ENCODE measurements around the gene CSNK1D. TPM values are rescaled to one million over a fixed set of nuclear protein-coding genes. Genes with fewer than 3 reads are reported as not detected.
A peak's percentile ranks its signal among the peaks of the same experiment; 100 is the strongest.

Gene CSNK1D
- polyA plus RNA-seq, 5 donors: 89.6 to 138 (median 108) TPM

DNA sequence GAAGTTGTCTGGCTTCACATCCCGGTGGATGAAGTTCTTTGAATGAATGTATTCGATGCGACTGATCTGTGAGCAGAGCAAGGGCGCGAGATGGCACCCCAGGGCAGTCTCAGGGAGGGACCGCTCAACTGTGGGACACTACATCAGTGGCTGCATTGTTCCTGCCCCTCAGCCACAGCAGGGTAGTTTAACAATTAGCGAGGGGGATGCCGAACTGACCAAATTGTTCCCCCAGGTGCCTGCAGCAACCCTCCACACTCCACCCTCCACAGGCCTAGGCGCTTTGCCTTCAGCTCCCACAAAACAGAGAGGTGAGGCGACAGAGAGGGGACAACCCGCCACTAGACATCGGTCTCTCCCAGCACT, 20.3 kb downstream of the CSNK1D start:
- DNase-seq: no peak

DNA sequence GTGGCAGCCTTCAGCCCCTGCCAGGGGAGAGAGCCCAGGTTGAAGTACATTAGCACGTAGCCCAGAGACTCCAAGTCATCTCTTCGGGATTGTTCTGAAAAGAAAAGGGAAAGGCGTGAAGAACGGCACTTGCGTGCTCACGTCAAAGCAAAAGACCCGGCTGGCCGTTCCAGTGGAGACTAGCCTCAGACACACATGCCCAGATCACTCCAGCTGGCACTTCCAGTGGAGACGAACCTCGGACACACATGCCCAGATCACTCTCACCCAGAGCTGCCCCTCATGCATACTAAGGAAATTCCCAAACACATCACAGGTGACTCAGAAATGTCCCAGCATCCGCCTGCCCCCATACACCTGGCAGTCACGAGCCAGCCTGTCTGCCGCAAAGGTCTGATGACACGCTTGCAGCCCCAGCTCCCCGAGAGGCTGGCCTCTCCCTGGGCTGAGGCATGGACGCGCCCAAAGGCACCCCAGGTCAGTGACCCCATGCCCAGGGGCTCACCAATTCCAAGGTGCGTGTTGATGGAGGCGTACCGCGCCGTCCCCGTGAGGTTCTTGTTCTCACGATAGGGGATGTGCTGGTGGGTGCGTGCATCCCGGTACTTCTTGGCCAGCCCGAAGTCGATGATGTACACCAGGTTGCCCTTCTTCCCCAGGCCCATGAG, 20.9 kb downstream of the CSNK1D start:
- no peak for DNase-seq

DNA sequence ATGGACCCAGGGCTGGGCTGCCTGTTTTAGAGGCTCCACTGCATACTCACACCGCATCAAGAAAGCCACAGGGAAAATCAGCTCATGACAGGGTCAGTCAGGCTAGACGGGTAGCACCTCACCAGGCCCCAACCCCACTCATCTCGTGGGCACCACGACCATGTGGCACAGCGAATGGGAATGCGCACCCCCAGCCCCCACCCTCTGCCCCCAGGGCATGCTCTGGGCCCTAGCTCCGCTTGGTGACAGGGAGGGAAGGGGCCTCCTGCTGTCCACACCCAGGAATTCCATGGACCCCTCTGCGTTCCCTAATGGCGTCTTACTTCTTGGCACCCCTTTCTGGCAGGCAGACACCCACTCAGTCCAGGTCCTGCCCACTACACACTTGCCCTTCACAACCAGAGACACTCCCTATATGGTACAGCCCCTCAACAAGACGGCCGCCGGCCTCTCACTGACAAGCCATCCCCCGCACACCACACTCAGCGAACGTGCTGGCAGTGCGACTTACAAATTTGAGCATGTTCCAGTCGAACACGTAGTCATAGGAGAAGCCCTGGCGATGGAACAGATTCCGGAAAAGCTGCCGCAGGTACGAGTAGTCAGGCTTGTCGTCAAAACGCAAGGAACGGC, 22.5 kb downstream of the CSNK1D start:
- DNase-seq: no peak

DNA sequence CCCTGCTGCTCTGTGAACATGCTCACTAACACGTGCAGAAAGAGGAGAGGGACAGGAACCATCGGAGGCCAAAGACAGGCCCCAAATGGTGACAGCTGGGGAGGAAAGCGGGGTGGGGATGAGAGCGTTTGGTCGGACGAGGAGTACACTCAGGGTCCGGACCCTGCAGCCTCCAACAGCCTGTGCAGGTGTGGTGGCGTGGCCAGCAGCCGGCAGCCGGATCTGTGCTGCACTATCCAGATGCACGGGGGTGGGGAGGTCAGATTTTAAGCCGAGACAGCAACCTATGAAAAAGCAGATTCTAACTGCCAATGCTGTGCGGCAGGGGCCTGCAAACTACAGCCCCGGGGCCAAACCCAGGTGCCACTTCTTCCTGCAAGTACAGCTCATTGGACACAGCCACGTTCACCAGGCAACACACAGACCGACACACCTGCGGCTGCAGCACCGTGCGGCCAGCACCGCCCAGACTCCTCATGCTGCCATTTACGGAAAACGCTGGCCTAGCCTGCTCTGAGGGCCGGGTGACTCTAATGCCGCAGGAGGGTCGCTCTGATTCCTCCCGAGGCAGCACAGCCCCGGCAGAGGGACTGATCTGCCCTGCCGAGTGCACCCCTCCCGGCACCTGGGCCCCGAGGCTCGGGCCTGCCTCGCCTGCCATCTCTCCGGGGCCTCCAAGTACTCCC, 23.5 kb downstream of the CSNK1D start:
- no peak for DNase-seq

DNA sequence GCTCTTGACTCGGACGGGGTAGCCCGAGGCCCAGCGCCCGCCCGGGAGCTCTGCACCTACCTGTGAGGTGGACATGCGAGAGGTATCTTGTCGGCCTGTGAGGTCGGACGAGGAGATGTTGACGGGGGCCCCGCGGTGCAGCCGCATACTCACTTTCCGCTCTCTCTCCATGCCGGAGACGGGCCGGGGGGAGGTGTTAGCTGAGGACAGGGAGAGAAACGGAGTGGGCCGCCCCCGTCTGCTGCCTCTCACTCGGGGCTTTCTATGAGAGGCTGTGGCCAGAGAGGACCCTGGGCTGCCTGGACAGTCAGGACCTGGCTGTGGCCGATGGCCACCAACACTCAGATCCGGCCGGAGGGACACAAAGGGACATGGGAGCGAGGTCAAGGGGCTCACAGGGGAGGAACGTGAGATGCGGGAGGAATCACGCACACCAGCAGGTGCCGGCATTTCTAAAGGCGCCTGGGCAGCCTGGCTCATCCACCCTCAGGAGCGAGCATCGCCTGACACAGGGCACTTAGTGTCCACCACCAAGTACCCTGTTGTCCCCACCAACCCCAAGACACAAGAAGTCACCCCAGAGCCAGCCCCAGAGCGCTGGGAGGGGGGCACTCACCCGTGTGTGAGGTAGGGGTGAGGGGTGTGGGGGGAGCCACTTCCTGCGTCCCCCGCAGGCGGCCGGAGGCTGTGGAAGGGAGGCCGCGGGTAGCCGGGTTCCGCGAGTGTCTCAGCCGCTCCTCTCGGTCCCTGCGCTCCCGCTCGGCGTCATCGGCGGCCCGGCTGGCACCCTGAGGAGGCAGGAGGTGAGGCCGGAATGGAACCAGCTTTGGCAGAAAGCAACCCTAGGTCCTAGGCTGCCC, 24.5 kb downstream of the CSNK1D start:
- DNase-seq: no peak

DNA sequence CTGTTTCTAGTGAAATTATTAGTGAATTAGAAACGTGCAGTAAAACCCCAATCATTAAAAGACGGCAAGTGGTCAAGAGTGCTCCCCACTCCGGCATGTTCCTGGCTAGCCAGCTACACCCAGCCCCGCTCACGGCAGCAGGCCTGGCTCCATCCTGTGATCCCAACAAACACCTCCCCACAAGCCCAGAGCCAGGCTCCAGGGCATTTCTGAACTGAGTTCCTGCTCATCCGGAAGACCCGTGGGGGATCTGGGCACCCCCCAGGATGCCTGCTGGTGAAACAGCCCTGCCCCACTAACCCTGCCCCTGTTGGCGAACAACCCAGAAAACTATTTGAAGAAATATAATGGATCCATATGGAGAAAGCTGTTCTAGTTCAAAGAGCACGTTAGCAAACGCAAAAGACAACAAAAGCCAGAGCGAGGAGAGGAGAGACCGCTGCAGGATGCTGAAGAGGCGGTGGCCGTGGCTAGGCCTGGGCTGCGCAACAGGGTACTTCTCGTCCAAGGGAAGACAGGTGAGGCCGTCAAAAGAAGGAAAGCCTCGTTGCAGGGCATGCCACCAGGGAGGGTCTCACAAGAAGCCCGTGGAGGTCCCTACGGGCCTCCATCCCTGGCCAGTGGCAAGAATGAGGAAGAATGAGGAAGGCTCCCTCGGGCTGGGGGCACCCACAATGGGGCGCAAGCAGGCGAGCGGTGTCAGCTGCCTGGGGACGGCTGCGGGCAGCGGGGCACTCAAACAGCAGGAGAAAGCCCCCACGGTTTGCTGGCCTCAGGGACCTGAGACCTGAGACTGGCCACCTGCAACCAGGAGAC, 25.4 kb downstream of the CSNK1D start:
- DNase-seq: no peak

DNA sequence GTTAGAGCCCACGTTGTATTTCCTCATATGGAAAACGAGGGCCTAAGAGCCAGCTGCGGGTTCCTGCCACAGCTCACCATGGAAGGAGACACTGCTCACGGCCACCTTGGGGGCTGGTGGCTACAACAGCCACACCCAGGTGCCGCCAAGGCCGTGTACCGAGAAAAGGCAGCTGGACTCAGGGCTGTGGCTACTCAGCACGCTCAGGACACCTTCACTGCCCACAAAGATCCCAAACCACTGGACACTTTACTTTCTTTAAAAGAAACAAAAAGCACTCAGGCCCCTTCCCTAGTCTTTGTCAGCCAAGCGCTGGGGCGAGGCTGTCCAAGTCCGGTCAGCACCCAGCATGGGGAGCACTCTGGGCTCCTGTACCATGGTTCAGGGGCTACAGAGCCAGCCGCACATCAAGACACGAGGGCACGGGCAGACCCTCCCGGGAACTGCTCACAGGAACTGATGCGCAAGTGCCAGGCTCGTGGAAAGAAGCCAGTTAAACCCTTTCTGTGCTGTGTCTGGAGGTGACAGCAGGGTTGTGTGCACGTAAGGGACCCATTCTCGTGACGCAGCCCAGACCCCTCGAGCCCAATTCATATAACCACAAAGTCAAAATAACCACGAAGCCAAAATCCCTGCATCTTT, 26.2 kb downstream of the CSNK1D start:
- DNase-seq: no peak

DNA sequence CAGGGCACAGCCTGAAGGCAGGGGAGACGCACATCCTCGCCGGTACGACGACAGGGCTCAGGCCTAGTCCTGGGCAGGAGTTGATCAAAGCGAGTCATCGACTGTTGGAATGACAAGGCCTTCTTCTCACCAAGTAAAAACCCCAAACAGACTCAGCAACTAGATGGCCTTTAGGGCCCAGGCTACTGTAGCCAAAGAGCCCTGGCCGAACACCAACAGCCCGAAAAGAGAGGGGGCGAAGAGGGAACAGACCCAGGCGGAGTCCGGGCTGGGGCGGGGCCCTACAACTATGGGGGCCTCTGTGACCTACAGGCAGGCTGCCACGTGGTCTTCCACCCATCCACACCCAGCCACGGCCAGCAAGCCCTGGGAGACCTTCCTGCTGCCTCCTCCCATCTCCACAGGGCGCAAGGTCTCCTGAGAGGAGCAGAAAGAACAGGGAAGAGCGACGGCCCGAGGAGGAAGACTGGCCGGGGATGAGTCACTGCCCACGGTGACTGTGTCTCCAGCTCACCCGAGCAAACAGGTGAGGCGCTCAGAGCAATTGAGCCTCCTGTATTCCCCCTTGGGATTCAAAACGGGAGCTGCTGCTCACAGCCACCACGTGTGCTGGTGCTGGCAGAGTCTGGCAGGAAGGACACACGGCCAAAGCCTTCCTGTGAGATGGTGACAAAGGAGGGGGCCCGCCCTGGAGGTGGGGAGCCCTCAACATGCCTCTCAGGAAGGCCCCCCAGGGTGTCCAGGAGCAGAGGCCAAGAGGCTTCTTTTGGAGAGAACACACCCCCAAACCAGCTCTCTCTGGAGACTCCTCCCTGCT, 26.9 kb downstream of the CSNK1D start:
- no peak for DNase-seq

DNA sequence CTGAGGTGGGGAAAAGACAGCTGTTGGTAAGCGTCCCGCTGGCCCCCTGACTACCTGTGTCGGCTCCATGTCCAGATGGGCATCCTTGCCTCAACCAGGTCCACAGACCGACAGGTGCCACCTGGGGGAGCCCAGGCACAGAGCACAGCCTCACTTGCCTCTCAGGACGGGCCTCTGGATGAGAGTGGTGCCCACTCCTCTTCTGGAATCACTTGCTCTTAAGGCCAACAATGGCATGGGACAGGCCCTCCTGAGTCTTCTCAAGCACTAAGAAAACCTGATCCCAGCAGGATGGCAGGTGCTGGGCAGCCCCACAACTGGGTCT, 27.5 kb downstream of the CSNK1D start:
- no peak for DNase-seq

DNA sequence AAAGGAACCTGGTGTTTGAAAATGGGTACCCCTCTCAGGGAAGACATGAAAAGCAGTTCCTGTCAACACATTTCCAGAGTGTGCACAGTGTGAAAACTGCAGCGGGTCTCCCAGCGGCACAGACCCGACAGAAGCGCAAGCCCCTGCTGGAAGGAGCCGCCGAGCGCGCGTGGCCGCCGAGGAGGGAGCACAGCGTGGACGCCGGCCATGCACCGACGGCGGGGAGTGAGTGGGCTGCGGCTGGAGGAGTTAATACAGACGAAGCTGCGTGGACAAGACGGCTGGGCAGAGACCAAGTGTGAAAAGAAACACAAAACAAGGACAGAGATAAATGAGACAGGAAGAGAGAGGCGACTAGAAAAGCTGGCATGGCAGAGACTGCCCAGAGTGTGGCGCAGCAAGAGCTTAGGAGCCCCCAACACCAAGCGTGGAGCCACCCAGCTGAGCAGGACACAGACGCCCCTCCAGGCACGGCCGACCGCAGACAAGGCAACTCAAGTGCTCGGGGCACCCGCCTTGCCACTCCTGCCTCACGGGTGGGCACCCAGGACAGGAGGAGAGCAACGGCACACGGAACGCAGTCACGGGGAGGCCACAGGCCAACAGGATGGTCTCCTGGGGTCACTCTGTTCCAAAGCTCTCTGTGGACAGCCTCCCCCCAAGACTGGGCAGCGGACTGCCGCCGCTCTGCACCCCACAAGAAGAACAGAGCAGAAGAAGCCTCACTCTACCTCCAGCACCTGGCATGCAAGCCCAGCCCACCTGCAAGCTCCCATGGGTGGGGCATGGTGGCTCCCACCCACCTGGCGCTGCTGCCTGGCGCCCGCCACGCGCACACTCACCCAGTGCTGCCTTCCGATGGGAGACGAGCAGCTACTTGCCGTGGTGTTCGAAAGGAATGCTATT, 28.1 kb downstream of the CSNK1D start:
- DNase-seq: no peak

DNA sequence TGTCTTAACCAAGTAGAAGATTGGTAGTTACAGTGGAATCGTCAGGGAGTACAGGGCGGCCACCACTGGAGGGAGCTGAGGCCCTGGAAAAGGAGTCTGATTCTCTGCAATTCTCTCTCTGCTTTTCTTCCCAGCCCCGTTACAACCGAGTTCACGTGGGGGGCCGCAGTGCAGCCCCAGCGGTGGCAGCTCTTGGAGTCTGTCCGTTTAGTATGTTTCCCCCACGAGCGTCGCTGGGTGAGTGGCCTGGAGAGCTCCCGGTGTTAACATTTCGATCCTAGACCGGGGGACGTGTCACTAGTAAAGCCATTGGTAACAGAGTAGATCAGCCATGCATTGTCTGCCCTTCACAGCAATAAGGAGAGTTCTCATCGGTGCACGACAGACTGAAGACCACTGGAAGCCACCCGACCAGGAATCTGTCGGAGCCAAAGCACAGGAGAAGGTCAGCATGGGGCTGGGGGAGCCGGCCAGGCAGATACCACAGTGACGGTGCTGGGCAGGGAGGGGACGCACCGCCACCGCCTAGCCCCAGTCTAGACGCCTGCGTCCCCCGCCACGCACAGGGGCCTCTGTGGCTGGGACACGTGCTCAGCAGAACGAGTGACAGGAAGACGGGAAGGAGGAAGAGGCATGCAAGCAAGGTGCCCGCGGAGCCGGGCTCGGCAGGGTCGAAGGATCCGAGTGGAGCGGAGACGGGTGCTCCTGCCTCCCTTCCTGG, 28.9 kb downstream of the CSNK1D start:
- DNase-seq: no peak

DNA sequence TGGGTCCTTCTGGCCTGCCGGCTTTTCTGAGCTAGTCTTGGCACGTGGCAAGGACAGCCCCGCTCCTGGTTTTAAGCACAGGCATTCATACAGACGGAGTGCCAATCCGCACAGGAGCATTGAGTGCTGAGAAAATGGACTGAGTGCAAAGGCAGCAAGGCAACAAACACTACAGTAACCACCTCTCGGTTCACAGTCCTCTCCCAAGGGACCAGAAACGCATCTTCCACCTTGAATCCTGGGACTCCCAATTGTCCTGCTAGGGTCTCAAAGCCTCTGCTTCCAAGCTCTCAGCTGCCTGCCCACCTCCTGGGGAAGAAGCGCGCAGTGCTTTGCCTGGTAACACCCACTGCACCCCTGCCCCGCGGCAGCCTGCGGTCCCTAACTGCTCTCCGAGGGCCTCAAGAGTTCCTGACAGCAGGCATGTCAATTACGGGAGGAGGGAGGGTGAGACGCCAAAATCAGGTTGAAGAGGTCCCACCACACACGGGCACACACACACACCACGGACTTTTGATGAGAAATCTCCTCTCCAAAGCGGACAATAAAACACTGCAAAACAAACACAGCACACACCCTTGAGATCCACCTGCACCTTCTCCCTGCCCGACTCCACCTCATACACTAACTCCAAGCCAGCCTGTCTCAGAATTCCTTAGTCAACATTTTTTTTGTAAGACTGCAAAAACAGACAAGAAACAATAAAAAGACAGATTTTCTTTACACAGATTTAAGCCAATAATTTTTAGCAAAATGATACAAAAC, 29.7 kb downstream of the CSNK1D start:
- no peak for DNase-seq

DNA sequence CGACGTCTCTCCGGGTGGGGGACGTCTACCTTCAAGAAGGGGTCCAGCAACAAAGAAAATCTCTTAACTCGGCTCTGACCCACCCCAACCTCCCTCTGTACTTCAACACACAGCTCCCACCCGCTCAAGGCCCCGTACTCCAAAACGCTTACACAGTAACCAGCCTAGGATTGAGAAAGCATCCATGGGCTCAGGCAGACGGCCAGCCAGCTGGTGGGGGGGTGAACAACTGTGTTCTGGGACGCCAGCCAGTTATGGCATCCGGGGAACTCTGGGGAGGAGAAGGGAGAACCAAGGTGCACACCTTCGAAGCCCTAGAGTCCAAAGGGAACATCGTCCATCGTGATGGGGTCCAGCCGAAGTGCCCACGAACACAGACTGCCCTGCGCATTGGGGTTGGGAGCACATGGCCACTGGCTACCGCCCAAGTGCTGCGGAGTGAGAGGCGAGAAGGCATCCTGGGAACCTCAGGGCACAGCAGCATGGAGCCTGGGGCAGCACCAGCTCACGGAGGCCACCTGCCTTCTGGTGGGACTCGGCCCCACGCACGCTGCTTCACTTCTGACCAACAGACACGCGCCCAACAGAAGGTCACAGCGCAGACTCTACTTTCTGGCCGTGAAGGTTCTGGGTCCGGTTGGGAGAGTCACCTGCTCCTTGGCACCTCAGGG, 30.4 kb downstream of the CSNK1D start:
- DNase-seq: peak; percentile 80 to 84

DNA sequence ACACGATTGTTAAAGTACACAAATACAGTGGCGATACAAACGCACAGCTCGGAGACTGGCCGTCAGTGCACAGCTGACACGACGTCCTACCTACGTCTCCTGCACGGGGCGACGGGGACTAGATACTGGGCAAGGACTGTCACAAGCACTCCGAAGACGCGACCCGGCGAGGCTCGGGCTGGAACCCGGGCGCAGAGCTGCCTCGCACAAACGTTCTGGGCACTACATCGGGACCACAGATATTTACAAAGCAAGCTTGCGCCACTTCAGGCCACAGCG, 30.9 kb downstream of the CSNK1D start:
- no peak for DNase-seq

DNA sequence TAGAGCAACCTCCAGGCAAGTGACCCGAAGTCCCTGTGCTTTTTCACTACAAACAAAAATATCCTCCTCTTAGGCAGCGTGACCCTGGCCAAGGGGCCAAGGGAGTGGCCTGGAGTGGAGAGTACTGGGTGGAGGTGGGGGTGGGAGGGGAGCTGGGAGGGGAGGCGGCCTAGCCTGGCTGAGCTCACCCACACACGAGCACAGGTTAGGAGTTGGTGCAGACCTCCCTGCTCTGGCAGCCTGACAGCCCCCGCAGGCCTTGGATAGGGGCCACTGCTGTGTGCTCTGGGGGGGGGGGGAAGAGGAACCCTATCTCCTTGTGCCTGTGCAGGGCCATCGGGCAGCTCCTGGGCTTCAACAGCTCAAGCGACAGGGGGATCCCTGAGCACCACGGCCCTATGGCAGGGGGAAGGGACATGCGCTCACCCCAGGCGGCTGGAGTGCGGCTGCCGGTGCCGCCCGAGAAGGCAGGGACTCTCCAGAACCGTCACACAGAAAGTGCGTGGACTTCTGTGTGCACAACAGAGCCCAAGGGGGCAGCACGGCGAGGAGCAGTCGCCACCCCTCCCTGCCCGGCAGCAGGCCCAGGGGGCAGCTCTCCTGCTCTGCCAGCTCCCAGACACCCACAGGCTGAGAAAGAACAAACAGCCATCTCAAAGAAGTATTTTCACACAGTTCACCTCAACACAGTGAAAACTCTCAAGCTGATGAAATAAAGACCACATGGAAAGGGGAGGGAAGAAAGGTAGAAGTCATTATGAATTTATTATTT, 31.4 kb downstream of the CSNK1D start:
- no peak for DNase-seq

DNA sequence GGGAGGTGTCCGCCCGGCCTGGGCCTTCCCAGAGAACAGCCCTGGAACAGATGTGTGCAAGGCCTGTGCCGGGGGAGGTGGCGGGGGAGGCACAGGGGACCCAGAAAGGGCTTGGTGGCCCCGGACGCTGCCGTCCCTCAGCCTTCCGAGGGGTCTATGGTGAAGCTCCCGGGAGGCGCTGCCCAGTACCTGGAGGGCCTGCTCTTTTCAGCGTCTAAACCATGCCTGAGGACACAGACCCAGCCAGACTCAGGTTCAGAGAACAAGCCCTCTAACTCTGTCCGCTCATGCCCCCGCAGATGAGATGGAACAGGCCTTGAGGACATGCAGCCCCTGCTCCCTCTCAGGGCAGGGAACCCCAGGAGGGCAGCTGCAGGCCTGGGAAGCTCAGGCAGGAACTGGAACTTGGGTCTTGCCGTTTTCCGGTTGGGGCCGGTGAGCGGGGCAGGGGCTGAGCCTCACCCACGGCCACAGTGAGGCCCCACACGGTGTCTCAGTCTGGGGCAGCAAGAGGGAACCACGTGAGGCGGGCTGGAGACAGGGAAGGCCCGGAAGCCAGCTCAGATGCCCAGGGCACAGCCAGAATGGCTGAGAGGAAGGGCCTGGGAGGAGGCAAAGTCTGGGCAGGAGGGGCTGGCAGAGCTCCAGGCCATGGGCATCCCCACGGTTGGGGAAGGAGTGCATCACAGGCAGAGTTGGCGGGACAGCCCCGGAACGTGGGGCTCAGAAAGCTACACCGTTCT, 32.1 kb downstream of the CSNK1D start:
- DNase-seq: no peak

Measured in right lung (tissue), 5 donors.